HG03066 (cell line): ENCODE data around the gene THEMIS.
"Not testable (repeated sequence)": the region's sequence is repeated elsewhere in the genome, so short reads cannot be mapped to it uniquely, and the experiment has no call there.

Experiments
- ATAC-seq: cut with Tn5 transposase; IDR thresholded peaks from one replicate; pipeline ENCODE4 v1.9.1; 2021; ENCODE audit warnings: low read depth; ENCODE audit not compliant: unreplicated experiment

Gene THEMIS

DNA sequence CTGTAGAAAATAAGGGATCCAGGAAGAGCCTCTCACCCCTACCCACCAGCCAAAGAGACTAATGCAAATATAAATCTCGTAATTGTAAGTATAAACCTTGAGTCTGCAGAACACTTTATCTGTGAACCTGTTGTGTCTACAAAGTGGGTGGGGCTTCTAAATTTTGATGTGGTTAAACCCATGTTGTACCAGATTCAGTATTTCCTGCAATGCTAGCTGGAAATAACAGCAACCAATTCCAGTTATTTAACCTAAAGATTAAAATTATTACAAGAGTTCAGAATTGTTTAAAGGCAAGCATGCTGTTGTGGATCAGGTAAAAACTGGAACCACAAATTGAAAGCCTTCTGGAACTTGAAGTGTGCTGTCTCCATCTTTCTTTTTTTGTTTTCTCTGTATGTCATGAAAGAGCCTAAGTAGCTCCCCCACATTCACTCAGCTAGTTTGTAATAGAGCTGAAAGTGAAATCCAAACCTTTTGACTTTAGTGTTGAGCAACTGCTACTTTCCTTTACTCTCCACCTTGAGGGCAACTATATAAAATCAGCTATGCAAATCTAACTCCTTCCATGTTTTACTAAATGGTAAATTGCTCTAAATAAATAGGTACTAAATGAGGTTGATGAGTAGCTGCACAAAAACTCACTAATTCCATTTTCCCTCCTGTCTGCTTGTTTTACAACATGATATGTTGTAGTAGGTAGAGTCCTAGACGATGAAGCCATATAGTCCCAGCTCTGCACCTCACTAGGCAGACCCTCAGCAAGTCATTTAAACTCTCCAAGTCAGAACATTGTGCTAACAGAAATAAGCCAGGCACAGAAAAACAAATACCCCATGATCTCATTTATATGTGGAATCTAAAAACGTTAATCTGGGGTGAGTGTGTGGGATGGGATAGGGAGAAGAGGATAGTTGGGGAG, 17.9 kb upstream of the THEMIS start:
- peak; percentile 54 for ATAC-seq

DNA sequence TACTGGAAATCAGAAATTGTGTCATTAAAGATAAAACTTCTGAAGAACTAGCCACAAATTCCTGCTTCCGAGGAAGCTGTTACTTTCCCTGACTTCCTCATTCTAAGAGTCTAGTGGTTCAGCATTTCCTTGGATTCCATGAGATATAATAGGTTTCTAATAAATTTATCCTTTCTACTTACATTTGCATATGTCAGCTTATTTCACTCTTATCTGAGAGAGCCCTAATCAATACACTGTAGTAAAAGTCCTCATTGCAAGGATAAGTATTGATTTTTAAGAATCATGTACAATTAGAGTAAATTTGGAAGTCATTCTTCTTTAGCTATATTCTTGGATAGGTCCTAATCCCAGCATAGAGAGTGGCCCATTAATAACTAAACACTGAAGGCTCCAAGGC, 16.9 kb upstream of the THEMIS start:
- ATAC-seq = no peak

DNA sequence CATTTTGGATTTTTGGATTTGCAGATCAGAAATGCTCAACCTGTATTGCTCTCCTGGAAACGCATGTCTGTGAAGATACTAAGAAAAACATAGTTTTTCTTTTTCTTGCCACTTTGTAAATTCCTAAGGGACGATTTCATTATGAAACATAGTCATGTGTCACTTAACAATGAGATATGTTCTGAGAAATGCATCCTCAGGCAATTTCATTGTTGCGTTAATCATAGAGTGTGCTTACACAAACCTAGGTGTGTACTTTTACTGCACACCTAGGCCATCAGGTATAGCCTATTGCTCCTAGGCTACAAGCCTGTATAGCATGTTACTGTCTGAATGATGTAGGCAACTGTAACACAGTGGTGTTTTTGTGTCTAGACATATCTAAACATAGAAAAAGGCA, 13.4 kb upstream of the THEMIS start:
- ATAC-seq = no peak

DNA sequence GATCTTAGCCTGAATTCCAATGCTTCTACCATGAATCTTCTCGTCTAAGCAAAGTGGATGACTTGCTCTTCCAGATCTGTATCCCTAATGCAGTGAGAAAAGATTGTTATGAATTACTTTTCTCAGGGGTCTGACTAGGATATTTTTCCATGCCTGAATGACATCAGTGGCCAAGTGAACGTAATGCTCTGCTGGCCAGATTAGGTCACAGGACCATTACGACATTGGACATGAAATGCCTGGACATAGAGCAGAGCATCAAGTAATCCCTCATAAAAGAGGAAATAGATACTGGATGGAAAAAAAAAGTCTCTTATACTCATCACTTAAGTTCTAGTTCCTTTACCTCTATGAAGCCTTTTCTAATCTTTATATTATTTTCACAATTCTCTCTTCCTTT, 12.1 kb upstream of the THEMIS start:
- ATAC-seq = no peak

DNA sequence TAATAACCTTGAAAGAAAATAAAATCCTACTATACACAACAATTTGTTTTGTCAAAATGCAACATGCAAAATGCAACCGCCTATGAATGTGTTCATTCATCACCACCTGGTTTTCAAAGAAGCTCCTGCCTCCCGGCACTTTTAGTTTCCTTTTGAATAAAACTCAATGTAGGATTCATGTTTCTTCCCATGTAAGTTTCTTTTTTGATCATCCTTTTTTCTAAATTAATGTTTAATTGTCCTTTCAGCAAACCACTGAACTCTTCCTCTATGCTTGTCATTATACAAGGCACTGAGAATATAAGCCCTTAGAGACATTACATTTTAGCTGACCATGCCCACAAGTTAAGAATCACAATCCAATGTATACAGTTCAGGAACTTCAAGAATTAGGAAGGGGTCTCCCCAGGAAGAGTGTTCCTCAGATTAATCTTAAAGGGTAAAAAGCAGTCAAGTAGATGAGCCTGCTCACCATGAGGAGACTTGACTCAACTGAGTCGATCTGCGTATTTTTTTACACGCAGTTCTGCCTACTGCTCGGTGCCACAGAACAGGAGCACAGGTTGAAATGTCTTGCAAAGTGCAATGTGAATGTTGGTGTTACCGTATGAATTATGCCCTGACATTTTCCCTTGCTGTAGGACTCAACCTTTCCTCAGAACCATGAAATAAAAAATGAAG, 7.2 kb upstream of the THEMIS start:
- peak; percentile 60 for ATAC-seq

DNA sequence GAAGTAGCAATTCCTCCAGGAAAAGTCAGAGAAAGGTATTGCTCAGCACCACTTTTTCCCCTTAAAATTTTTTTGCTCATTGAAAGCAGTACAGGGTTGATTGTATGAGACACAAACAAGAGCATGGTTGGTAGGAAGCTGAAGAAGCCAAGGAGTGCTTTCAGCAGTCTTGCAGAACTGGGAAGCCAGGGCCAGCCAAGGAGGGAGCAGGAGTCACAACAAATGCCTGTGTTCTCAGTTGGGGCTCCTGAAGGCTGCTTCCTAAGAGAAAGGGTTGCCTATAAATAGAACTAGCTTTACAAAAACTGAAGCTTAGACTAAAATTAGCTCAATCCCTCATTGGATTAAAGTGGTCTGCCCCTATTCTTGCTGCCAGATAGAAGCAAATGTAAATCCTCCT, 3.3 kb upstream of the THEMIS start:
- no peak for ATAC-seq

DNA sequence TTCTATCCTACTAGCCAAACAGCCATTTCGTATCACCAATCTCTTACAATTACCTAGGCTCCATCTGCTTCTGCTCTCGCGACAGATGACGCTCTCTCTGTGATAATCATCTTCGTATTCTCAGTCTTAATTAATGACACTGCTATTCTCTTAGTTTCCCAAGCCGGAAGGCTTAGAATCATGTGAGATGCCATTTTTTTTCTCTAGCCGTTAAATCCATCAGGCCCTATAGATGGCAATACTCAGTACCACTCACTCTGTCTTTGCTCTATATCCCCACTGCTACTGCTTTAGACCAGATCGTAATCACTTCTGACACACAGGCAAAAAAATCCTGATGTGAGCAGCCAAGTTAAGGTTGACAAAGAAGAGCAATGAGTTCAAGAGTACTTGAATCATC, 2.1 kb upstream of the THEMIS start:
- ATAC-seq = no peak

DNA sequence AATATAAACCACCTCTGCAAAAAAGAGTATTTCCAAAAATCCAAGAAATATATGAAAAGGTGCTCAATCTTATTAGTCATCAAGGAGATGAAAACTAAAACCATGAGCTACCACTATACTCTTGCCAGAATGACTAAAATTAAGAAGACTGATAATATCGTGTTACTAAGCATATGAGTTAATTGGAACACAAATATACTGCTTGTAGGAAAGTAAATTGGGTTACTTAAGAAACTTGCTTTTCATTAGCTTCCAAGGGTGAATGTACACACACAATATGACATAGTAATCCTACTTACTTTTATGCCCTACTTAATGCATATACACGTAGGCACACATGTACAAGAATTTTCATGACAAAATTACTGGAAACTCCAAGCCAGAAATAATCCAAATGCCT, 3.4 kb downstream of the THEMIS start:
- no peak for ATAC-seq

DNA sequence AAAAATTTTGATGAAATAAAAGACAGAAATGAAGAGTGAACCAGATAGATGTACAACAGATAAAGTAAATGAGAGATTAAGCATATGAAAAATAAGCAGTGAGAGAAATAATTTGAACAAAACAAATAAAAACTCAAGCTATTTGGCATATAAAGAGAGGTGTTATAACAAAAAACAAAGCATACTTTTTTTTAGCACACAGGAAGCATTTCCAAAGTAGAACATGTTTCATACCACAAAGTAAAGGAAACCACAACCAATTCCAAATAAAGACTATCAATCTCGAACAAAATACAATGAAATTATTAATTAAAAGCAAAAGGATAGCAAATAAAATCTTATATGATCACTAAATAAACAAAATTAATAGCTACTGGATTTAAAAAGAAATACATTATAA, 6.8 kb downstream of the THEMIS start:
- no peak for ATAC-seq

DNA sequence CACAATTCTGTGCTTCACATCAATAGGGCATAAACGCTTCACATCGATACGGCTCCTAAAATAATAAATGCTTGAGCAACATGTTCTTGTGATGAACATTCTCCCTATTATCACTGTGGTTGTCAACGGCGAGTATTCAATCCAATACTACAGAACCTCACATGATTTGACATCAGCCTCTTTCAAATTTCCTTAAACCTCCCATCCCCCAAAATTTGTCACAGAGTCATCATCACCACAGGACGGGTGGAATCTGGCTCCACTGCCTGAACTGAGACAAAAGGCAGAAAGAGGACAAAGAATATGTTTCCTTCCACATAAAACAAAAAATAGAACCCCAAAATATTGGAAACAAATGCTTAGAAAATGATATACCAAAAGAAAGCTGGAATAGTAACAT, 7.3 kb downstream of the THEMIS start:
- ATAC-seq = no peak

DNA sequence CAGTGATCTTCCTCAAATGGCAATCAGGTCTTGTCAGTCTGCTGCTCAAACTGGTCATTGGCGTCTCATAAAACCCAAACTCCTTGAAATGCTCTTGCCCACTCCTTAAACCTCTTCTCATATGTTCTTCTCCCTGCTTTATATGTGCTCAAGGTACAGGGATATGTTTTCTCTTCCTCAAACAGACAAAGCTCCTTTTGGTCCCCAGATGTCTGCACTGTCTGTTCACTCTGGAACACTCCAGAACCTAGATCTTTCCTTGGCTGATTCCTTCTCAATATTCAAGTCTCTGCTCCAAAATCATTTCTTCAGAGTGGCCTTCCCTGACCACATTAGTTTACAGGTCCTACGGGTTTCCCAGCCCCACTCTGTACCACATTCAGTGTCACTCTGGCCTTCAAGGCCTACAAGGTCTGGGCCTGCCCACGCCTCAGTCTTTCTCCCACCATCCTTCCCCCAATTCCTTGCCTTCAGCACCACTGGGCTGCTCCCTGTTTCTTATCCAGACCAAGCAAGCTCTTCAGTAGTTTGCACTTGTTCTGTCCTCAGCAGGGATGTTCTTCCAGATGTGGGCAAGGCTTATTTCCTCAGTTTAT, 9.0 kb downstream of the THEMIS start:
- no peak for ATAC-seq

DNA sequence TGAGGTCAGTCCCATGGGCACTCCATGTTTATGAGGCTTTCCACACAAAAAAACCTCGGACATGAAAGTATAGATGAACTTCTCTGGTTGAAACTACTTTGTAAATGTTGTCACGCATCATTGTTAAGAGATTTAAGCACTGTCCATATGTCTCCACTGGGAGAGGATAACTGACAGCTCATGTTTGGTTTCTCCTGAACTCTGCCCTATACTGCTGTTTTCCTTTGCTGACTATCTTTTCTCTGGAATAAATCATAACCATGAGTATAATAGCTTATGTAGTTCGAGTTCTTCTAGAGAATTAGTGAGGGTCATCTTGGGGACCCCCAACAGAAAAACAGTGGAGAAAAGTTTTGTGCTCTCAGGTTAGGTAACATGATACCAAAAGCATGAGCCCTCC, 14.3 kb downstream of the THEMIS start:
- ATAC-seq = no peak

DNA sequence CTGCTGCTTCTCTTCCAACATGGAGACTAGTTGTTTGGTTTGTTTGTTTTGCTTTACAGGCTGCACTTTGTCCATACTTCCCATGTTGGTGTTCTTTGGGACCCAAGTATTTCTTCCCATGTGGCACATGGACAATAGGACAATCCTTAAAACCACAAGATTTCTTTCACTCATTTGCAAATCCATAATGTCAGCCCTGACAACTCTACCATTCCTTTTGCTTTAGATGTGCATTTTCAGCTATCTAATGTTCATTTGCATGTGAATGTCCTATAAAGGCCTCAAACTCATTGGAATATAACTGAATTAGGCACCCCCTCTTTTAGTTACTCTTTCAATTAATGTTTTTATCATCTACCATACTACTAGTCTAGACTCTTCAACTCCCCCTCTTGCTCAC, 16.7 kb downstream of the THEMIS start:
- ATAC-seq = no peak

DNA sequence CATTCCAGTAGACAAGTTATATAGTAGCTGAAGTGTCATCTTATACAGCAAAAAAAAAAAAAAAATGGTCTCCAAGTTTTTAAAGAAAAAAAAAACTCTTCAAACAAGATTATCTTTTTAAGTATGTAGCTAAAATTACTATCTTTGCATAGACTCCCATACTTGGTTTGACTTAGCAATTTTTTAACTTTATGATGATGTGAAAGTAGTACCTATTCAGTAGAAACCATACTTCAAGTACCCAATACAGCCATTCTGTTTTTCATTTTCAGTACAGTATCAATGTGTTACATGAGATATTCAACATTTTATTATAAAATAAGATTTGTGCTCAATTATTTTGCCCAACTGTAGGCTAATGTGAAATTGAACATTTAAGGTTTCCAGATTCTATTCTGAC, 18.9 kb downstream of the THEMIS start:
- ATAC-seq = not testable (repeated sequence)

DNA sequence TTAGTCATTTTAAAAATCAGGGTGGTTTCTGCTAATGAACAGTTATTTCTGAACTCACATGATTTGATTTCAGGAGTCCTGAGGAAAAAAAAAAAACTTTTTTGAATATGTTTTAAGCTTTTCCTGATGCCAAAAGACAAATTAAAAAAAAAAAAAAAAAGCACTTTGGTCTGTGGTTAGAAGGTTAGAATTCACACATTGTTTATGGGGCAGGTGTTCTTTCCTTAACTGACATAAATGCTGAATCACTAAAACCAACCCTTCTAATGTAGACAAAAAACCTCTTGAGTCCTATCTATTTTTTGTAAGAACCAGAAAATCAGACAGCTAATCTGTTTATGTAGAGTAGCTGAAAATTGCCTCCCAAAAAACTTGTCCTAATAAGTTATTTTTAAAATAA, 20.4 kb downstream of the THEMIS start:
- no peak for ATAC-seq

DNA sequence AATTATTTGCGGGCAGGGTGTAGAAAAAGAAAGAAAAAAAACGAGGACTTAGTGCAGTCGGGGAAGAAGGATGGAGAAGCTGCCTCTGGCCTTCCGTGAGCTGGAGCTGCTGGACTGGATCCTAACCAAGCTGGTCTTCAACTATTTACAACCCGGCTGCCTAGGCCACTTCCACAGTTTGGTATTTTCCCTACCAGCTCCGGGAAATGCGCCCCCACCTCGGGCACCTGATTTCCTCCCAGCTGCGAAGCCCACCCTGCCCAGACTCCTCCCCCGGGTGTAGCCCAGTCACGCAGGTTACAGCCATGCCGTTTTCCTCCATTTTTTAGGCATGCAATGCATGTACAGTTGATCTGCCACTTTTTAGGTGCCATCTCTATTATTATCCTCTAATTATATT, 21.2 kb downstream of the THEMIS start:
- no peak for ATAC-seq

DNA sequence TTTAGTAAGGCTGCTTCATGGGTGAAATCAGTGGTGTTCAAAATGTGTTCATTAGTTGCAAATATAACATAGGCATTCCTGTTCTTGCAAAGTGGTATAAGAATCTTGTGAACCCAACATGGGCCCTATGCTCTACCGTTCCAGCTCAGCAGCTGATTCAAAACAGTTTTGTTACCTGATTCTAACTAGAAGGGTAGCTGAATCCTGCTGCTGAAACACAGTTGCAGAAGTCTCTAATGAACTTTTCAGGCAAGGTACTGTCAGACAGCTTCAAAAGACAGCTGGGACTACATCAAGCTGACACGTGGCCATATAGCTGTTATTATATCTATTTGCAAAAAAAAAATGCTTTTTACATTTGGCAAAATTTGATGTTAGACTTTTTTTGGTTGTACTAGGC, 22.7 kb downstream of the THEMIS start:
- no peak for ATAC-seq

DNA sequence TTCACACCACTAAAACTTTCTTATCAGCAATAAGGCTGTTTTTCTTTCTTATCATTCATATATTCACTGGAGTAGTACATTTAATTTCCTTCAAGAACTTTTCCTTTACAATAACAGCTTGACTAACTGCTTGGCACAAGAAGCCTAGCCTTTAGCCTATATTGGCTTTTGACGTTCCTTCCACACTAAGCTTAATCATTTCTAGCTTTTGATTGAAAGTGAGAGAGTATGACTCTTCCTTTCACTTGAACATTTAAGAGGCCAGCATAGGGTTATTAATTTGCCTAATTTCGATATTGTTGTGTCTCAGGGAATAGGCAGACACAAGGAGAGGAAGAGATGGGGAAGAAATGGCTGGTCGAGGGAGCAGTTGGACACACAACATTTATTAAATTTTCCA, 23.6 kb downstream of the THEMIS start:
- ATAC-seq = no peak

DNA sequence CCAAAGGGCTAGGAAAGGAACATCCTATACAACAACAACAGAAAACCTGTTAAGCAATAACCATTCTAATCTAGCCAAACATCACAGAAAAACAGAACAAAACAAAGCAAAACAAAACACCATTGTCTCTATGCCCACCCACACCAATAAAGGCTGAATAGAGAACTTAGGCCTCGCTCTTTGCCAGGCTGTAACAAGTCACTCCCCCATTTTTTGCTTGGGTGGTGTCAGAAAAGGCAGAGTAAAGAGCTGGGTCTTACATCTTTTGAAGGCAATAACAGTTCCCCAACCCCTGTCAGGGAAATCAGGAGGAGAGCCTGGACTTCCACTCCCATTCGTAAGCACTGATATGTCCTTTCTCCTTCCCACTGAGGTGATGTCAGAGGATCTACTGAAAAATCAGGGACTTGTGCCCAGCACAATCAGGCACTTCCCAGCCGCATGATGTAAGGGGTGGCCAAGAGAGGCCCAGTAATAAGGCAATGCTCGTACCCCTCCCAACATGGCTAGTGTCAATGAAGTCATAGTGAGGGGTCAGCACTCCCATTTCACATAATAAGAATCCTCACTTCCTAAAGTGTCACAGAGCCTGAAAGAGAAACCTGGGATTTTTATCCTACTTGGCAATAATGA, 31.0 kb downstream of the THEMIS start:
- ATAC-seq = no peak

DNA sequence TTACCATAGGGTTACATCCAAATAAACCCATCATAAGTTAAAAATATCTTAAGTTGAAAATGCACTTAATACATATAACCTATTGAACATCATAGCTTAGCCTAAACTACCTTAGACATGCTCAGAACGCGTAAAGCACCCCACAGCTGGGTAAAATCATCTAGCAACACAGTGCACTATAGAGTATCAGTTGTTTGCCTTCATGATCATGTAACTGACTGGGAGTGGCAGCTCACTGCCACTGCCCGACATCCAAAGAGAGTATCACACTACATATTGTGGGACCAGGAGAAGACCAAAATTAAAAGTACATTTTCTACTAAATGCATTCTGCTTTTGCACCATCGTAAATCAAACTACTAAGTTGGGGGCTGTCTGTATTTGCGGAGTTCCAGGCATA, 31.7 kb downstream of the THEMIS start:
- no peak for ATAC-seq

DNA sequence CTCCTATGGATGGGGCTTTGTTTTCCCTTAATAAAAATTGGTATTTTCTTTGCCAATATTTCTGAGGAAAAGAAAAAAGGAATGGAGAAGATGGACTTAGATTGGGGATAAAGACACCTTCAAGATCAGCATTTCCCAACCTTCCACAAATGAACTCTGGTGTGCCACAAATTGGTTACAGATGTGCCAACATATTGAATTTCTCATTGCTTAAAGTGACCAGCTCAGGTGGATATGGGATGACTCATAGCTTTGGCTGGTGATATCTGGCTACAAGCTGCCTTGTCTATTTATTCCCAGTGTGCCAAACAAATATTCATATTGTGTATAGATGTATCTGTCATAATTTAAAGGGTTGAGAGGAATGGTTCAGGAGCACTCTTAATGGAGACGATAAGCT, 32.5 kb downstream of the THEMIS start:
- ATAC-seq = no peak
